Vagina (tissue), 2 donors: ENCODE measurements around the gene ST8SIA5. TPM values are rescaled to one million over a fixed set of nuclear protein-coding genes. Genes with fewer than 3 reads are reported as not detected.
A peak's percentile ranks its signal among the peaks of the same experiment; 100 is the strongest.

Experiments
- DNase-seq, 2 donors: peaks; one replicate each; pipeline ENCODE4 v3.0.0-alpha.2; 2017; ENCODE audit errors: extremely low spot score in 2 of 2
- H3K27ac ChIP-seq: fragments of 200-600 bp; sonication (generic); one replicate; pipeline ENCODE4 v1.5.1; 2019
- H3K27me3 ChIP-seq: fragments of 200-600 bp; sonication (generic); one replicate; pipeline ENCODE4 v1.5.1; 2019
- H3K36me3 ChIP-seq, 2 donors: fragments of 200-600 bp; sonication (generic); one replicate each; pipeline ENCODE4 v1.5.1; 2017 to 2019
- H3K4me1 ChIP-seq: fragments of 200-600 bp; sonication (generic); one replicate; pipeline ENCODE4 v1.5.1; 2019
- H3K4me3 ChIP-seq, 2 donors: fragments of 200-600 bp; sonication (generic); 1 replicate in 1 of 2; 2 replicates in 1 of 2; pipeline ENCODE4 v1.5.1; 2016 to 2019
- H3K9me3 ChIP-seq: fragments of 200-600 bp; sonication (generic); one replicate; pipeline ENCODE4 v1.5.1; 2019
- CTCF ChIP-seq, 3 experiments: fragments of 450-650 bp in 2 of 3; fragments of 200-600 bp in 1 of 3; sonication (generic) in 1 of 3; IDR thresholded peaks; one replicate each; pipeline ENCODE4 v1.5.1; 2017 to 2019; ENCODE audit warnings: antibody characterized with exemption in 3 of 3, mild to moderate bottlenecking in 2 of 3, moderate library complexity in 2 of 3
- POLR2A ChIP-seq, 2 donors: fragments of 450-650 bp; IDR thresholded peaks; one replicate each; pipeline ENCODE4 v1.6.1; 2017; ENCODE audit warnings: antibody characterized with exemption in 2 of 2, mild to moderate bottlenecking in 2 of 2, moderate library complexity in 2 of 2
- POLR2AphosphoS5 ChIP-seq, 2 donors: sonication (generic); formaldehyde crosslinking; IDR thresholded peaks; one replicate each; pipeline ENCODE4 v1.9.0; 2017; ENCODE audit warnings: antibody characterized with exemption in 2 of 2, mild to moderate bottlenecking in 2 of 2, low read depth in 1 of 2; ENCODE audit not compliant: insufficient read depth in 1 of 2
- intact Hi-C: fragments of 100-400 bp; cut with DNase I; formaldehyde crosslinking; loops from one replicate; pipeline ENCODE4 v1.15.1; 2023
- total RNA-seq: library from RNA; depleted of rRNA; stranded (reverse); fragments of >200 nt; gene quantifications from one replicate; pipeline ENCODE4 v1.2.3, GENCODE V29; 2016

ST8SIA5 gene
- total RNA-seq, 1 donor from 2014 or later: not detected

- Histone ChIP-seq H3K27me3 (no peaks in the 10 kb centered on the region), H3K27ac (no peak overlapping the region), H3K4me1 (no peaks in the 10 kb centered on the region), H3K9me3 (no peaks in the 10 kb centered on the region), H3K4me3 (no peak overlapping the region), H3K36me3 (no peaks in the 10 kb centered on the region)
- no peak for DNase-seq
- TF ChIP-seq CTCF (IDR thresholded peaks at IDR 0.05): no peak
- TF ChIP-seq POLR2AphosphoS5 (IDR thresholded peaks at IDR 0.05; ENCODE audit: insufficient read depth in 1 of 2, low read depth in 1 of 2): no peak
- no peak for TF ChIP-seq POLR2A (IDR thresholded peaks at IDR 0.05)
- intact Hi-C loops: no loop called here
These were observed 10.4 kb upstream of the ST8SIA5 start for GRCh38 chr18:46767217-46767616.

GRCh38 chr18:46764586-46764985 is 7.7 kb upstream of the ST8SIA5 start:
- Histone ChIP-seq H3K36me3 (no peaks in the 10 kb centered on the region), H3K4me3 (no peak overlapping the region), H3K4me1 (no peaks in the 10 kb centered on the region), H3K27ac (no peak overlapping the region), H3K9me3 (no peaks in the 10 kb centered on the region), H3K27me3 (no peaks in the 10 kb centered on the region)
- TF ChIP-seq POLR2AphosphoS5 (IDR thresholded peaks at IDR 0.05; ENCODE audit: insufficient read depth in 1 of 2, low read depth in 1 of 2) (no peak), CTCF (IDR thresholded peaks at IDR 0.05) (no peak), POLR2A (IDR thresholded peaks at IDR 0.05) (no peak)
- intact Hi-C loops: no loop called here
- no peak for DNase-seq

- Histone ChIP-seq H3K27ac (no peak overlapping the region), H3K36me3 (no peaks in the 10 kb centered on the region), H3K9me3 (no peaks in the 10 kb centered on the region), H3K27me3 (peaks cover 8% of the 10 kb centered on the region), H3K4me3 (no peak overlapping the region), H3K4me1 (peaks cover 19% of the 10 kb centered on the region)
- TF ChIP-seq POLR2AphosphoS5 (IDR thresholded peaks at IDR 0.05; ENCODE audit: insufficient read depth in 1 of 2, low read depth in 1 of 2) (no peak), POLR2A (IDR thresholded peaks at IDR 0.05) (no peak), CTCF (IDR thresholded peaks at IDR 0.05) (no peak)
- DNase-seq: no peak
- intact Hi-C loops: no loop called here
These were observed 4.4 kb upstream of the ST8SIA5 start for GRCh38 chr18:46761059-46761769.

- no peaks in the 10 kb centered on the region for H3K9me3 ChIP-seq
- H3K27ac ChIP-seq: no peak overlapping the region
- H3K36me3 ChIP-seq: no peaks in the 10 kb centered on the region
- peaks cover 23% of the 10 kb centered on the region for H3K4me1 ChIP-seq
- DNase-seq: no peak
- TF ChIP-seq POLR2AphosphoS5 (IDR thresholded peaks at IDR 0.05; ENCODE audit: insufficient read depth in 1 of 2, low read depth in 1 of 2): no peak
- TF ChIP-seq CTCF (IDR thresholded peaks at IDR 0.05): no peak
- no peak for TF ChIP-seq POLR2A (IDR thresholded peaks at IDR 0.05)
- peaks cover 8% of the 10 kb centered on the region for H3K27me3 ChIP-seq
- intact Hi-C loops: no loop called here
- H3K4me3 ChIP-seq: no peak overlapping the region
These were observed 3.0 kb upstream of the ST8SIA5 start for GRCh38 chr18:46759890-46760289.

GRCh38 chr18:46756025-46756558 is 761 bp downstream of the ST8SIA5 start:
- H3K9me3 ChIP-seq: no peaks in the 10 kb centered on the region
- H3K36me3 ChIP-seq: no peaks in the 10 kb centered on the region
- H3K27ac ChIP-seq: no peak overlapping the region
- peak overlapping the region; percentile 16 to 22 for H3K4me3 ChIP-seq
- H3K27me3 ChIP-seq: peaks cover 8% of the 10 kb centered on the region
- TF ChIP-seq POLR2AphosphoS5 (IDR thresholded peaks at IDR 0.05; ENCODE audit: insufficient read depth in 1 of 2, low read depth in 1 of 2) (no peak), POLR2A (IDR thresholded peaks at IDR 0.05) (no peak), CTCF (IDR thresholded peaks at IDR 0.05) (no peak)
- intact Hi-C loops: no loop called here
- DNase-seq: no peak
- peaks cover 23% of the 10 kb centered on the region for H3K4me1 ChIP-seq
